Measurements from ENCODE around the gene CD55. TPM values are rescaled to one million over a fixed set of nuclear protein-coding genes. Genes with fewer than 3 reads are reported as not detected.

CD55 gene
- total and polyA plus RNA-seq, 2 experiments from 2014 or later: 52.8 to 54.7 TPM

DNA sequence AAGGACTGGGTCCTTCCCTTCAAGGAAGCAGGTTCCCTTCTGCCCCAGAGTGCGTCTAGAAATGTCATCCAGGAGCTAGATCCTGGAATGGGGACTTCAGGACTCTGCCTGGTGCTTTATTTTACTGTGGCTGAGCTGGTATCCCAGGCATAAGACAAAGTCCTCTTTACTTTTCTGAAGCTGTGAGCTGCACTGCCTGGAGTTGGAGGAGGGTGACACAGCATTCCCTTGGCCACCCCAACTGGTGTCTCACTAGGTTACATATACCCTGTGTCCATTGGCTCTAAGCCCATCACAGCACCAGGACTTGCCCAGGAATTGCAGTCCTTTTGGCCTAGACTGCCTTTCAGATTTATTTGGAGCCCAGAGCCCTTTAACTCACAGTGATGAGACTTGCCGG lies 41.8 kb upstream of the CD55 start:
- Histone ChIP-seq H3K79me2 (ENCODE audit: insufficient read depth) (no peaks in the 10 kb centered on the region), H3K27me3 (replicated peaks; ENCODE audit: insufficient read depth) (no peaks in the 10 kb centered on the region), H3K27ac (no peak overlapping the region), H4K20me1 (ENCODE audit: insufficient read depth) (no peaks in the 10 kb centered on the region), H3K4me1 (ENCODE audit: insufficient read depth) (no peaks in the 10 kb centered on the region), H3K9me2 (ENCODE audit: insufficient read depth) (no peaks in the 10 kb centered on the region), H3K4me3 (no peak overlapping the region), H3K36me3 (ENCODE audit: low read depth) (no peaks in the 10 kb centered on the region), H3K4me2 (ENCODE audit: unreplicated experiment) (no peak overlapping the region), H3K9me3 (ENCODE audit: low read depth) (no peaks in the 10 kb centered on the region), H3F3A (ENCODE audit: insufficient read depth) (no peaks in the 10 kb centered on the region), H2AFZ (no peak overlapping the region), H3K9ac (no peak overlapping the region)
- TF ChIP-seq EZH2 (IDR thresholded peaks at IDR 0.05; ENCODE audit: insufficient read depth, poor library complexity, severe bottlenecking) (no peak), EZH2phosphoT487 (IDR thresholded peaks at IDR 0.05; ENCODE audit: insufficient read depth, low read depth) (no peak)
- 77 to 83% methylated on average over 2 of the region's 2 CpGs for WGBS, 2 experiments (ENCODE audit: low coverage in 1 of 2, low lambda C conversion rate in 2 of 2, missing lambda C conversion rate in 2 of 2)
- DNase-seq: no peak
- in situ Hi-C loops (cut with MboI): no loop called here

DNA sequence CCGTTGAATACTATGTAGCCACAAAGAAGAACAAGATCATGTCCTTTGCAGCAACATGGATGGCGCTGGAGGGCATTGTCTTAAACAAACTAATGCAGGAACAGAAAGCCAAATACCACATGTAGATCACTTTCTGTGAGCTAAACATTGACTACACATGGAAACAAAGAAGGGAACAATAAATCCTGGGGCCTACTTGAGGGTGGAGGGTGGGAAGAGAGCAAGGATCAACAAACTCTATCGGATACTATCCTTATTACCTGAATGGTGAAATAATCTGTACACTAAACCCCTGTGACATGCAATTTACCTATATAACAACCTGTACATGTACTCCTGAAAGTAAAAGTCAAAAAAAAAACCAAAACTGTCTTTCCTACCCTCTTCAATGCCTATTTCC lies 40.8 kb upstream of the CD55 start:
- H3K9me3 ChIP-seq (ENCODE audit: low read depth): no peaks in the 10 kb centered on the region
- no peak for DNase-seq
- TF ChIP-seq EZH2phosphoT487 (IDR thresholded peaks at IDR 0.05; ENCODE audit: insufficient read depth, low read depth) (no peak), EZH2 (IDR thresholded peaks at IDR 0.05; ENCODE audit: insufficient read depth, poor library complexity, severe bottlenecking) (no peak)
- no peak overlapping the region for H3K4me2 ChIP-seq (ENCODE audit: unreplicated experiment)
- H3K36me3 ChIP-seq (ENCODE audit: low read depth): no peaks in the 10 kb centered on the region
- no peak overlapping the region for H3K27ac ChIP-seq
- 83 to 87% methylated on average over 3 of the region's 3 CpGs for WGBS, 2 experiments (ENCODE audit: low coverage in 1 of 2, low lambda C conversion rate in 2 of 2, missing lambda C conversion rate in 2 of 2)
- no peaks in the 10 kb centered on the region for H3K27me3 ChIP-seq (replicated peaks; ENCODE audit: insufficient read depth)
- in situ Hi-C loops (cut with MboI): no loop called here
- H4K20me1 ChIP-seq (ENCODE audit: insufficient read depth): no peaks in the 10 kb centered on the region
- H3K4me3 ChIP-seq: no peak overlapping the region
- H3K4me1 ChIP-seq (ENCODE audit: insufficient read depth): no peaks in the 10 kb centered on the region
- H3K9me2 ChIP-seq (ENCODE audit: insufficient read depth): no peaks in the 10 kb centered on the region
- H3F3A ChIP-seq (ENCODE audit: insufficient read depth): no peaks in the 10 kb centered on the region
- no peaks in the 10 kb centered on the region for H3K79me2 ChIP-seq (ENCODE audit: insufficient read depth)
- H3K9ac ChIP-seq: no peak overlapping the region
- no peak overlapping the region for H2AFZ ChIP-seq

DNA sequence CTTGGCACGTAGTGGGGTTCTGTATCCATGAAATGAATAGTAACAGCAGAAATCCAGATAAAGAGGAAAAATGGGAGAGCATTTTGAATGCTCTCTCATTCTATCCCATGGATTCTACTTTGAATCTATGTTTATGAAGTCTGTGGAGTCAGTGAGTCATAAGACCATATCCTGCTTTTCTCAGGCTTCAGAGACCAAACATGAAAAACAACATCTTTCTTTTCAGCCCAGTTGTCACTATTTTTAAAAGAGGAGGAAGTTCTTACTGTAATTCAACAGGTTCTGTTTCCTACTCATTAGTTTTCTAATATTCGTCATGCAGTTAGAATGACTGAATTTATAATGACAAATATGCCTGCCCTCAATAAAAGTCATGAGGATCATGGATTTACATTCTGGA lies 39.4 kb upstream of the CD55 start:
- Histone ChIP-seq H2AFZ (no peak overlapping the region), H3K9ac (no peak overlapping the region)
- in situ Hi-C loops (cut with MboI): no loop called here

DNA sequence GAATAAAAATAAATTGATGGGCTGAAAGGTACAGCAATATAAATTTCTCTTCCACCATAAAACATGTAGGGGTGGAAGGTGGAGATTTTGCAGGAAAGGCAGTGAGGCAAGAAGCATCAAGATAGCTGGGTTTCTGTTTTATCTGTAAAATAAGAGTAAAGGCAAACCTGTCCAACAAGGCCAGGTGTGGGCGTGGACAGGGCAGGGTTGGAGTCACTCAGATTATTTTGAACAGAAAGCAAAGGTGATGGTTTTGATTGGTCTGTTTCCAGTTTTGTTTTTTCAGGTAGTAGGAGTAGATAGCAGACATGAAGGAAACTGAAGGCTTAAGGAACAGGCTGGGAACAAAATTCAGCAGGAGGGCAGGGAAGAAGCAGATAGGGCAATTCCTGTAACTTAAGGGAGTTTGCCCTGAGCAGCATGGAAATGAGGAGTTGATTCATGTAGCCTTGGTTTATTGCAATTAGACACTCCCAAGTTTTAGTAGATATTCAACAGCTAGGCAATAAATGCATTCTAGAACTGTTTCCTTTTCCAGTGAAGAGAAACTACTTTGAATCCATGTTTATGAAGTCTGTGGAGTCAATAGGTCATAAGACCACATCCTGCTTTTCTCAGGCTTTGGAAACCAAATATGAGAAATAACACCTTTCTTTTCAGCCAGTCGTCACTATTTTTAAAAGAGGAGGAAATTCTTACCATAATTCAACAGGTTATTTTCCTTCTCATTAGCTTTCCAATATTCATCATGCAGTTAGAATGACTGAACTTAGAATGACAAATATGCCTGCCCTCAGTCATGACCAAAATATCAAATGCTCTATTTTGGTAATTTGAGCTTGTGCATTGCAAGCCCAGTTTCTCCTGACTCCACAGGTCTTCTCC lies 38.7 kb upstream of the CD55 start:
- H3K9me2 ChIP-seq (ENCODE audit: insufficient read depth): no peaks in the 10 kb centered on the region
- DNase-seq: no peak
- H4K20me1 ChIP-seq (ENCODE audit: insufficient read depth): no peaks in the 10 kb centered on the region
- H3K4me3 ChIP-seq: no peak overlapping the region
- H3K79me2 ChIP-seq (ENCODE audit: insufficient read depth): no peaks in the 10 kb centered on the region
- H3K4me2 ChIP-seq (ENCODE audit: unreplicated experiment): no peak overlapping the region
- no peaks in the 10 kb centered on the region for H3K36me3 ChIP-seq (ENCODE audit: low read depth)
- no peak overlapping the region for H3K9ac ChIP-seq
- no peak overlapping the region for H3K27ac ChIP-seq
- no peak overlapping the region for H2AFZ ChIP-seq
- TF ChIP-seq EZH2 (IDR thresholded peaks at IDR 0.05; ENCODE audit: insufficient read depth, poor library complexity, severe bottlenecking): no peak
- TF ChIP-seq EZH2phosphoT487 (IDR thresholded peaks at IDR 0.05; ENCODE audit: insufficient read depth, low read depth): no peak
- H3K9me3 ChIP-seq (ENCODE audit: low read depth): no peaks in the 10 kb centered on the region
- H3F3A ChIP-seq (ENCODE audit: insufficient read depth): no peaks in the 10 kb centered on the region
- WGBS, 2 experiments (ENCODE audit: low coverage in 1 of 2, low lambda C conversion rate in 2 of 2, missing lambda C conversion rate in 2 of 2): 56 to 73% methylated on average over 2 of the region's 2 CpGs
- 0 out of 2 replicates have a peak, but pooled peaks cover 3% of the 10 kb centered on the region for H3K27me3 ChIP-seq (replicated peaks; ENCODE audit: insufficient read depth)
- in situ Hi-C loops (cut with MboI): no loop called here
- no peaks in the 10 kb centered on the region for H3K4me1 ChIP-seq (ENCODE audit: insufficient read depth)

More for the DNA sequence above, 39.4 kb upstream of the CD55 start:
- Histone ChIP-seq H3K4me3 (no peak overlapping the region), H3K9me3 (ENCODE audit: low read depth) (no peaks in the 10 kb centered on the region), H3F3A (ENCODE audit: insufficient read depth) (no peaks in the 10 kb centered on the region), H3K79me2 (ENCODE audit: insufficient read depth) (no peaks in the 10 kb centered on the region), H4K20me1 (ENCODE audit: insufficient read depth) (no peaks in the 10 kb centered on the region), H3K27ac (no peak overlapping the region), H3K27me3 (replicated peaks; ENCODE audit: insufficient read depth) (no peaks in the 10 kb centered on the region), H3K36me3 (ENCODE audit: low read depth) (no peaks in the 10 kb centered on the region), H3K4me2 (ENCODE audit: unreplicated experiment) (no peak overlapping the region), H3K9me2 (ENCODE audit: insufficient read depth) (no peaks in the 10 kb centered on the region), H3K4me1 (ENCODE audit: insufficient read depth) (no peaks in the 10 kb centered on the region)
- TF ChIP-seq EZH2 (IDR thresholded peaks at IDR 0.05; ENCODE audit: insufficient read depth, poor library complexity, severe bottlenecking): no peak
- DNase-seq: peak; percentile 28
- WGBS, 2 experiments (ENCODE audit: low coverage in 1 of 2, low lambda C conversion rate in 2 of 2, missing lambda C conversion rate in 2 of 2): 16 to 22% methylated on average over 2 of the region's 2 CpGs

All from GM23248 (cell line).